Peyer's patch (tissue), 4 donors: ENCODE data around the gene ARL13B.

ENCODE experiments used
- CTCF ChIP-seq, 6 experiments: fragments of 450-650 bp in 4 of 6; fragments of 200-600 bp in 2 of 6; sonication (generic) in 1 of 6; IDR thresholded peaks; one replicate each; pipeline ENCODE4 v1.5.1; 2017 to 2019; ENCODE audit warnings: antibody characterized with exemption in 6 of 6, mild to moderate bottlenecking in 3 of 6, moderate library complexity in 1 of 6
- POLR2A ChIP-seq, 2 donors: fragments of 450-650 bp; IDR thresholded peaks; one replicate each; pipeline ENCODE4 v1.5.1; 2017; ENCODE audit warnings: antibody characterized with exemption in 2 of 2, mild to moderate bottlenecking in 2 of 2, moderate library complexity in 2 of 2

- TF ChIP-seq CTCF (IDR thresholded peaks at IDR 0.05) (no peak), POLR2A (IDR thresholded peaks at IDR 0.05) (no peak)
Measured at GRCh38 chr3:94064243-94064860, 84.4 kb downstream of the ARL13B start.
